SU-DHL-6 (cell line): ENCODE results near the gene SLC3A2.
A peak's percentile ranks its signal among the peaks of the same experiment; 100 is the strongest.

Source experiments
- H2AFZ ChIP-seq: fragments of 200-600 bp; sonication (generic); 2 replicates; pipeline ENCODE4 v1.6.1; 2014; ENCODE audit warnings: low read depth, mild to moderate bottlenecking, moderate library complexity, mixed read lengths, antibody characterized with exemption, low read length; ENCODE audit not compliant: severe bottlenecking
- H3F3A ChIP-seq: fragments of 200-600 bp; shearing (Covaris generic); 2 replicates; pipeline ENCODE4 v1.6.0; 2016; ENCODE audit warnings: antibody characterized with exemption, mild to moderate bottlenecking; ENCODE audit not compliant: insufficient read depth
- H3K27ac ChIP-seq: fragments of 200-600 bp; sonication (generic); 2 replicates; pipeline ENCODE4 v1.5.1; 2016; ENCODE audit warnings: low read depth, mild to moderate bottlenecking, low read length, moderate library complexity, mixed read lengths
- H3K27me3 ChIP-seq: fragments of 200-600 bp; sonication (generic), shearing (Covaris generic); 2 replicates; pipeline ENCODE4 v1.6.0; 2014; ENCODE audit warnings: mild to moderate bottlenecking, low read length
- H3K36me3 ChIP-seq: fragments of 200-600 bp; sonication (generic); 2 replicates; pipeline ENCODE4 v1.6.1; 2014; ENCODE audit warnings: mild to moderate bottlenecking, low read length, mixed read lengths
- H3K4me2 ChIP-seq: fragments of 300-600, 200-600 bp; shearing (Covaris generic), sonication (generic); 2 replicates; pipeline ENCODE4 v1.6.0; 2014; ENCODE audit warnings: low read length, low read depth, mild to moderate bottlenecking; ENCODE audit not compliant: poor library complexity, severe bottlenecking
- H3K4me3 ChIP-seq: fragments of 200-600 bp; sonication (generic); 2 replicates; pipeline ENCODE4 v1.5.1; 2014; ENCODE audit warnings: antibody characterized with exemption, low read length, mild to moderate bottlenecking, mixed read lengths; ENCODE audit not compliant: insufficient read depth, poor library complexity, severe bottlenecking
- H3K79me2 ChIP-seq: fragments of 200-600 bp; sonication (generic); 2 replicates; pipeline ENCODE4 v1.6.1; 2014; ENCODE audit warnings: mild to moderate bottlenecking, low read length, moderate library complexity; ENCODE audit not compliant: insufficient read depth
- H3K9ac ChIP-seq: fragments of 200-600 bp; sonication (generic); 2 replicates; pipeline ENCODE4 v1.7.0; 2014; ENCODE audit warnings: mild to moderate bottlenecking, low read length
- H3K9me2 ChIP-seq: fragments of 200-600 bp; sonication (generic); replicated peaks from 2 replicates; pipeline ENCODE4 v1.6.1; 2014; ENCODE audit warnings: low read length; ENCODE audit not compliant: insufficient read depth
- H3K9me3 ChIP-seq: fragments of 200-600 bp; sonication (generic); 2 replicates; pipeline ENCODE4 v1.6.1; 2014; ENCODE audit warnings: low read length, mixed read lengths; ENCODE audit not compliant: insufficient read depth
- H4K20me1 ChIP-seq: fragments of 200-600 bp; sonication (generic); 2 replicates; pipeline ENCODE4 v1.6.1; 2014; ENCODE audit warnings: low read depth, mild to moderate bottlenecking, antibody characterized with exemption, low read length, moderate library complexity, mixed read lengths
- EZH2phosphoT487 ChIP-seq: fragments of 200-600 bp; sonication (generic), shearing (Covaris generic); conservative IDR thresholded peaks from 2 replicates; pipeline ENCODE4 v1.6.1; 2018; ENCODE audit warnings: mild to moderate bottlenecking, antibody characterized with exemption, low read length, moderate library complexity, mixed read lengths
- TF ChIP-seq, protein P1 (sequence below): fragments of 200-600 bp; sonication (generic); IDR thresholded peaks from one replicate; pipeline ENCODE4 v1.5.1; 2017; ENCODE audit warnings: antibody characterized with exemption, mild to moderate bottlenecking, low read length, moderate library complexity; ENCODE audit not compliant: insufficient read depth, poor library complexity, severe bottlenecking

Gene SLC3A2

GRCh38 chr11:62919898-62920640 is 39.4 kb downstream of the SLC3A2 start:
- Histone ChIP-seq H3K9me2 (no peaks in the 10 kb centered on the region), H3K4me3 (no peak overlapping the region), H3K9ac (no peak overlapping the region), H3K36me3 (no peaks in the 10 kb centered on the region), H4K20me1 (no peaks in the 10 kb centered on the region), H3F3A (peaks cover 9% of the 10 kb centered on the region), H3K27me3 (no peaks in the 10 kb centered on the region), H3K9me3 (no peaks in the 10 kb centered on the region), H2AFZ (no peak overlapping the region), H3K4me2 (no peak overlapping the region), H3K79me2 (no peaks in the 10 kb centered on the region), H3K27ac (no peak overlapping the region)
- TF ChIP-seq, protein P1, sequence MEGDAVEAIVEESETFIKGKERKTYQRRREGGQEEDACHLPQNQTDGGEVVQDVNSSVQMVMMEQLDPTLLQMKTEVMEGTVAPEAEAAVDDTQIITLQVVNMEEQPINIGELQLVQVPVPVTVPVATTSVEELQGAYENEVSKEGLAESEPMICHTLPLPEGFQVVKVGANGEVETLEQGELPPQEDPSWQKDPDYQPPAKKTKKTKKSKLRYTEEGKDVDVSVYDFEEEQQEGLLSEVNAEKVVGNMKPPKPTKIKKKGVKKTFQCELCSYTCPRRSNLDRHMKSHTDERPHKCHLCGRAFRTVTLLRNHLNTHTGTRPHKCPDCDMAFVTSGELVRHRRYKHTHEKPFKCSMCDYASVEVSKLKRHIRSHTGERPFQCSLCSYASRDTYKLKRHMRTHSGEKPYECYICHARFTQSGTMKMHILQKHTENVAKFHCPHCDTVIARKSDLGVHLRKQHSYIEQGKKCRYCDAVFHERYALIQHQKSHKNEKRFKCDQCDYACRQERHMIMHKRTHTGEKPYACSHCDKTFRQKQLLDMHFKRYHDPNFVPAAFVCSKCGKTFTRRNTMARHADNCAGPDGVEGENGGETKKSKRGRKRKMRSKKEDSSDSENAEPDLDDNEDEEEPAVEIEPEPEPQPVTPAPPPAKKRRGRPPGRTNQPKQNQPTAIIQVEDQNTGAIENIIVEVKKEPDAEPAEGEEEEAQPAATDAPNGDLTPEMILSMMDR, result no peak
- TF ChIP-seq EZH2phosphoT487, result no peak

DNA sequence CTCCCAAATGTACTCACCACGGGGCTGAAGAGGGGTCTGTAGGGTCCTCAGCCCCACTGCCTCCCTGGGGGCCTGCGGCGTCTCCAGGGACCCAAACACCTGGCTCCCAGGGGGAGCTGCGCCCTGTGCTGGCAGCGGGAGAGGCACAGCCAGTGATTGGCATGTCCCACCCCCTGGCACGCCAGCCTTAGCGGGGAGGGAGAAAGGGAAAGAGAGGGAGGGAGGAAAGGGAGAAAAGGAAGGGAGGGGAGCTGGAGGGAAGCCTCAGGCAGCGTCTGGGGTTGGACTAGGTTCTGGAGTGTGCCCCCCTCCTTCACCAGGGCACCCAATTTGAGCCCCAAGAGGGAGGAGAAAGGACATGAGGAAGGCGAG is 40.5 kb downstream of the SLC3A2 start, which contains the start of gene CHRM1:
CHRM1 (minus strand) TSS at position 163 of the 372 bp plus-strand sequence. CDS start 10,263 bp downstream, outside the sequence.
- H3F3A ChIP-seq, result peaks cover 9% of the 10 kb centered on the region
- no peaks in the 10 kb centered on the region for H3K9me2 ChIP-seq
- H3K27me3 ChIP-seq, result no peaks in the 10 kb centered on the region
- no peaks in the 10 kb centered on the region for H4K20me1 ChIP-seq
- no peak within 1 kb of the TSS for H3K9ac ChIP-seq
- TF ChIP-seq EZH2phosphoT487, result no peak
- TF ChIP-seq, protein P1, result no peak
- H3K27ac ChIP-seq, result peak within 1 kb of the TSS; percentile 35; the same call in 1 of the 2 replicates
- H3K4me2 ChIP-seq, result no peak within 1 kb of the TSS
- no peak within 1 kb of the TSS for H3K4me3 ChIP-seq
- no peak within 1 kb of the TSS for H2AFZ ChIP-seq
- no peaks in the 10 kb centered on the region for H3K79me2 ChIP-seq
- H3K9me3 ChIP-seq, result no peaks in the 10 kb centered on the region
- no peaks in the 10 kb centered on the region for H3K36me3 ChIP-seq

DNA sequence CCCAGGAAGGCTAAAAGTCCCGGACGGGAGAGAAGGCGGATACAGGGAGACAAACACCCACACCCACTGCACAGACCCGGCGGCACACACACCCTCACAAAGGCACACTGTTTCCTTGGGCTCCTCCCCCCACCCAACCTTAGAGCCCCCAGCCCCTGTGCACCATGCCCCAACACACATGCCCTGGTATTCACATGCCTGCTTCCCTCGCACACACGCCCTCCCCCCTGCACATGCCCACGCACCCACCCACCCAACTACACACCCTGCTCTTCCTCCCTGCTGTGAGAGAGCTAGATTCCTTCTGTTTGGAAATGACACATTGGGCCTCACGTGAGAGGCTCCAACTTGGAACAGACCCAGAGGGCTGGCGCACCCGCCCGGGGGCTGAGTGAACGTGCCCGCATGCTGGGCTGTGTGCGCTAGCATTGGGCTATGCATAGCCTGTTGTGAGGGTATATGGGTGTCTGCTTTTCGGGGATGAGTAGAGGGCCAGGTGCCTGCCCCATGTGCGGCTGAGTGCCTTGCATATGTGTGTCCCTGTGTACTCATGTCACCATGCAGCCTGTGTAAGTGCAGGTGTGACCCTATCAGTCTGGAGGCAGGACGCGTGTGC is 41.0 kb downstream of the SLC3A2 start:
- no peaks in the 10 kb centered on the region for H3K9me3 ChIP-seq
- no peak overlapping the region for H3K9ac ChIP-seq
- H3K4me3 ChIP-seq, result no peak overlapping the region
- TF ChIP-seq EZH2phosphoT487, result no peak
- TF ChIP-seq, protein P1, result no peak
- H3K36me3 ChIP-seq, result no peaks in the 10 kb centered on the region
- H2AFZ ChIP-seq, result no peak overlapping the region
- H3K9me2 ChIP-seq, result no peaks in the 10 kb centered on the region
- H3K79me2 ChIP-seq, result no peaks in the 10 kb centered on the region
- H3F3A ChIP-seq, result peaks cover 9% of the 10 kb centered on the region
- no peak overlapping the region for H3K4me2 ChIP-seq
- no peaks in the 10 kb centered on the region for H3K27me3 ChIP-seq
- H4K20me1 ChIP-seq, result no peaks in the 10 kb centered on the region
- H3K27ac ChIP-seq, result no peak overlapping the region
